Measurements from ENCODE around the gene SCAPER.

Gene SCAPER

DNA sequence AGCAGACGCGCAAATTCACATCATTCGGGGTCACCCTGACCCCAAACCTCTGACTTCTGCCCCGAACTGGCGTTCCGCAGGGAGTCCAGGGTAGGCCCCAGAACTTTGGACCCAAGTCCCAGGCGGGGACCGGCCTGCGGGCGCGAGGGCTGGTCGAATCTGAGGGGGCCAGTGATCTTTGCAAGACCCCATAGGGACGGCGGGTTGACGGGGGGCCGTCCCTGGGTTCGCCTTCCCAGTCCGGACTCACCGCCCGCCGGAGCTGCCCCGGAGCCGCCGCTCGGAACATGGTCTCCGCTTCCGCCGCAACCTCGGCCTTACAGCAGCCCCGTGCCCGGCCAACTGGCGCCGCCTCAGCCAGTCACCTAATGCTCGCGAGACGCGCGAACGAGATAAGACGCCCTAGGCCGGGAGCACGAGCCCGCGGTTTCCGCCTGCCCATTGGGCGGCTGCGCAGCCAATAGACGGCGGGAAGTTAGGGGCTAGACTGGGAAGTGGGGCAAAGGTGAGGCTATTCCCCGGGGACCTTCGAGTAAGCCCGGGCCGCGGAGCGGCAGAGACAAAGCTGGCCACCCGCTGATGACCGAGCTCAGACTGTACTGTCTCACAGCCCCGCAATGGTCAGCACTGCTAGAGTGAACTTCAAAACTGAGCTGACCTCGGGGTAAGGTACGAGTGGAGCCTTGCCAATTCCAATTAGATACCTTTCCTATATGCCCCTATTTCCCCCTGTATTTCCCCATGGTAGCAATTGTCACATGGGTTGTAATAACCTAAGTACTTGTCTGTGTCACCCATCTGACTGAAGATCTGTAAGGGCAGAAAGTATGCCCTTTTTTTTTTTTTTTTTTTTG is 593.8 kb downstream of the SCAPER start, which contains the start of gene ETFA:
ETFA (minus strand) TSS at position 370 of the 854 bp plus-strand sequence; CDS start at position 289, 81 bp downstream.
- peak within 1 kb of the TSS; percentile 98 for H3K4me3 ChIP-seq (ENCODE audit: low read length)
- H4K20me1 ChIP-seq (ENCODE audit: insufficient read depth, low read length): peaks cover 37% of the 10 kb centered on the region
- H3K9ac ChIP-seq (ENCODE audit: low read length): peak within 1 kb of the TSS; percentile 98
- peaks cover 49% of the 10 kb centered on the region for H3K79me2 ChIP-seq (ENCODE audit: low read length)
- peaks cover 16% of the 10 kb centered on the region for H3K4me1 ChIP-seq (ENCODE audit: low read length)
- H3K27me3 ChIP-seq (ENCODE audit: low read depth, low read length): no peaks in the 10 kb centered on the region
- H3K9me3 ChIP-seq (ENCODE audit: insufficient read depth, low read length): no peaks in the 10 kb centered on the region
- H2AFZ ChIP-seq (ENCODE audit: low read depth, low read length): peak within 1 kb of the TSS; percentile 100
- TF ChIP-seq, protein P1, sequence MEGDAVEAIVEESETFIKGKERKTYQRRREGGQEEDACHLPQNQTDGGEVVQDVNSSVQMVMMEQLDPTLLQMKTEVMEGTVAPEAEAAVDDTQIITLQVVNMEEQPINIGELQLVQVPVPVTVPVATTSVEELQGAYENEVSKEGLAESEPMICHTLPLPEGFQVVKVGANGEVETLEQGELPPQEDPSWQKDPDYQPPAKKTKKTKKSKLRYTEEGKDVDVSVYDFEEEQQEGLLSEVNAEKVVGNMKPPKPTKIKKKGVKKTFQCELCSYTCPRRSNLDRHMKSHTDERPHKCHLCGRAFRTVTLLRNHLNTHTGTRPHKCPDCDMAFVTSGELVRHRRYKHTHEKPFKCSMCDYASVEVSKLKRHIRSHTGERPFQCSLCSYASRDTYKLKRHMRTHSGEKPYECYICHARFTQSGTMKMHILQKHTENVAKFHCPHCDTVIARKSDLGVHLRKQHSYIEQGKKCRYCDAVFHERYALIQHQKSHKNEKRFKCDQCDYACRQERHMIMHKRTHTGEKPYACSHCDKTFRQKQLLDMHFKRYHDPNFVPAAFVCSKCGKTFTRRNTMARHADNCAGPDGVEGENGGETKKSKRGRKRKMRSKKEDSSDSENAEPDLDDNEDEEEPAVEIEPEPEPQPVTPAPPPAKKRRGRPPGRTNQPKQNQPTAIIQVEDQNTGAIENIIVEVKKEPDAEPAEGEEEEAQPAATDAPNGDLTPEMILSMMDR (IDR thresholded peaks at IDR 0.05; ENCODE audit: low read depth, low read length): no peak
- TF ChIP-seq EZH2phosphoT487 (IDR thresholded peaks at IDR 0.05; ENCODE audit: low read depth): no peak
- H3K36me3 ChIP-seq (replicated peaks; ENCODE audit: low read depth, low read length): peaks cover 16% of the 10 kb centered on the region
- peak within 1 kb of the TSS; percentile 81 for H3K27ac ChIP-seq (ENCODE audit: low read length)
- peak within 1 kb of the TSS; percentile 97 for H3K4me2 ChIP-seq (ENCODE audit: low read length)

DNA sequence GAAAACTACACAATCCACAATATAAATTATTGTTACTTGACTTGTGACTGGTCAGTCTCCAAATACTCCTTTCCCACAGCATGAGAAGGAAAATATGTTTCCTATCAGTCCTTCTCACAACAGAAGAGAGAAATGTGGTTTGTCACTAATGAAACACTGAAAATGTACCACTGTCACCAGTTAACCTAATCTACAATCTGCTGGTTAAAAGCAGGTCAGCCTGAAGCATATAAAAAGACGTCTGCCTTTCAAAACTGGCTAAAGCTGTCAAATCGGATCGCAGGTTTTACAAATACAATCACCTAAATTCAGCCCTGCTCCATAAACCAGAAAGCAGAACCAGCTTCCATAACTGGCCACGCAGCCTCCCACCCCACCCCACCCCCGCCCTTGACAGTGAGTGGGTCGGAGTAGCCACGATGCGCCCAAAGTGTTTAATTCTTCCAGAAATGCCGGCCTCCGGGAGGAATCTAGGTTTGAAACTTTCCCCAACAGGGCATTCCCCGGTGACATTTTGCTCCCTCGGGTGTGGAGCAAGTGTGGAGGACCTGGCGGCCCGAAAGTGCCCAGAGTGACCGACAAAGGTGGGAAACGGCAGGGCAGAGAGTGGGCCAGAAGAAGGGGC is 594.6 kb downstream of the SCAPER start:
- peaks cover 57% of the 10 kb centered on the region for H3K79me2 ChIP-seq (ENCODE audit: low read length)
- H3K4me3 ChIP-seq (ENCODE audit: low read length): peak overlapping the region; percentile 98
- peak overlapping the region; percentile 84 for H3K4me2 ChIP-seq (ENCODE audit: low read length)
- peak overlapping the region; percentile 98 for H3K9ac ChIP-seq (ENCODE audit: low read length)
- peaks cover 42% of the 10 kb centered on the region for H4K20me1 ChIP-seq (ENCODE audit: insufficient read depth, low read length)
- H3K27me3 ChIP-seq (ENCODE audit: low read depth, low read length): no peaks in the 10 kb centered on the region
- peaks cover 16% of the 10 kb centered on the region for H3K4me1 ChIP-seq (ENCODE audit: low read length)
- no peak for TF ChIP-seq EZH2phosphoT487 (IDR thresholded peaks at IDR 0.05; ENCODE audit: low read depth)
- TF ChIP-seq, protein P1 (IDR thresholded peaks at IDR 0.05; ENCODE audit: low read depth, low read length): no peak
- peak overlapping the region; percentile 42 for H2AFZ ChIP-seq (ENCODE audit: low read depth, low read length)
- H3K27ac ChIP-seq (ENCODE audit: low read length): peak overlapping the region; percentile 81
- no peaks in the 10 kb centered on the region for H3K9me3 ChIP-seq (ENCODE audit: insufficient read depth, low read length)
- H3K36me3 ChIP-seq (replicated peaks; ENCODE audit: low read depth, low read length): peaks cover 16% of the 10 kb centered on the region

DNA sequence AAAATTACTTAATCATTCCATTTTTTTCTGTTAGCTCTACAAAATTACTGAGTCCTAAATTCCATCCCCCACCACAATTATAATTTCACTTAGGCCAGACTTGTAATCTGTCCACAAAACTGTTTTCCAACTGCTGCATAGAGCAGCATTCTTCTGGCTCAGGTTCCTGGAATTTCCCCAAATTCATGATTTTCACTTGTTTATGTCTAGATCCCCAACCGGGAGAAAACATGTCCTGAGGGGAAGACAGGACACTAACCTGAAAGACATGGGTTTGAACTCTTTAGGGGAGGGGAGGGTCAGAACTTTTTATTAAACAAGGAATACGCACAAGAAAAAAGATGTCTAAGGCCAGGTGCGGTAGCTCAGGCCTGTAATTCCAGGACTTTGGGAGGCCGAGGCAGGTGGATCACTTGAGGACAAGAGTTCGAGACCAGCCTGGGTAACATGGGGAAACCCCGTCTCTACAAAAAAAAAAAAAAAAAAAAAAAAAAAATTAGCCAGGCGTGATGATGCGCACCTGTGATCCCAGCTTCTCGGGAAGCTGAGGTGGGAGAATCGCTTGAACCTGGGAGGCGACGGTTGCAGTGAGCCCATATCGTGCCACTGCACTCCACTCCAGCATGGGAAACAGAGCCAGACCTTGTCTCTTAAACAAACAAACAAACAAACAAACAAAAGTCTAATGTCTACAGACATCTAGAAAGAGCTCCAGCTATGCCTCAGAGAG is 595.4 kb downstream of the SCAPER start:
- no peaks in the 10 kb centered on the region for H3K9me3 ChIP-seq (ENCODE audit: insufficient read depth, low read length)
- TF ChIP-seq EZH2phosphoT487 (IDR thresholded peaks at IDR 0.05; ENCODE audit: low read depth): no peak
- TF ChIP-seq, protein P1 (IDR thresholded peaks at IDR 0.05; ENCODE audit: low read depth, low read length): no peak
- peaks cover 16% of the 10 kb centered on the region for H3K4me1 ChIP-seq (ENCODE audit: low read length)
- H2AFZ ChIP-seq (ENCODE audit: low read depth, low read length): no peak overlapping the region
- H4K20me1 ChIP-seq (ENCODE audit: insufficient read depth, low read length): peaks cover 50% of the 10 kb centered on the region
- peak overlapping the region; percentile 98 for H3K4me3 ChIP-seq (ENCODE audit: low read length)
- H3K27me3 ChIP-seq (ENCODE audit: low read depth, low read length): no peaks in the 10 kb centered on the region
- no peak overlapping the region for H3K27ac ChIP-seq (ENCODE audit: low read length)
- peak overlapping the region; percentile 84 for H3K4me2 ChIP-seq (ENCODE audit: low read length)
- peaks cover 16% of the 10 kb centered on the region for H3K36me3 ChIP-seq (replicated peaks; ENCODE audit: low read depth, low read length)
- H3K9ac ChIP-seq (ENCODE audit: low read length): peak overlapping the region; percentile 98; the same call in 1 of the 2 replicates
- H3K79me2 ChIP-seq (ENCODE audit: low read length): peaks cover 65% of the 10 kb centered on the region

Data from OCI-LY3 (cell line).